Neural cell (in vitro differentiated cells): Measurements from ENCODE around the gene EYA2. TPM values are rescaled to one million over a fixed set of nuclear protein-coding genes. Genes with fewer than 3 reads are reported as not detected.

Source experiments
- H2AFZ ChIP-seq: fragments of 200-600, 300-800 bp; sonication (generic), shearing (Covaris generic); 2 replicates; pipeline ENCODE4 v1.6.0; 2014; ENCODE audit warnings: low read depth, mild to moderate bottlenecking, antibody characterized with exemption, low read length, moderate library complexity
- H3F3A ChIP-seq: fragments of 200-600 bp; shearing (Covaris generic); 2 replicates; pipeline ENCODE4 v1.6.1; 2016; ENCODE audit warnings: mild to moderate bottlenecking, moderate library complexity, mixed read lengths, antibody characterized with exemption, low read length; ENCODE audit not compliant: insufficient read depth, poor library complexity, severe bottlenecking
- H3K27ac ChIP-seq: fragments of 200-600, 300-800 bp; sonication (generic), shearing (Covaris generic); 2 replicates; pipeline ENCODE4 v1.5.1; 2014; ENCODE audit warnings: mild to moderate bottlenecking, low read length, moderate library complexity
- H3K27me3 ChIP-seq: fragments of 300-800, 200-600 bp; sonication (generic), shearing (Covaris generic); 2 replicates; pipeline ENCODE4 v1.6.0; 2014; ENCODE audit warnings: mild to moderate bottlenecking, low read depth, low read length, moderate library complexity; ENCODE audit not compliant: insufficient read depth
- H3K36me3 ChIP-seq: fragments of 300-800, 200-600 bp; sonication (generic), shearing (Covaris generic); 2 replicates; pipeline ENCODE4 v1.5.1; 2014; ENCODE audit warnings: mild to moderate bottlenecking, antibody characterized with exemption, low read length, moderate library complexity; ENCODE audit not compliant: insufficient read depth
- H3K4me2 ChIP-seq: fragments of 300-800, 200-600 bp; sonication (generic), shearing (Covaris generic); 2 replicates; pipeline ENCODE4 v1.6.0; 2014; ENCODE audit warnings: mild to moderate bottlenecking, low read length
- H3K4me3 ChIP-seq: fragments of 300-800, 200-600 bp; sonication (generic), shearing (Covaris generic); 2 replicates; pipeline ENCODE4 v1.5.1; 2014; ENCODE audit warnings: mild to moderate bottlenecking, low read length, moderate library complexity
- H3K79me2 ChIP-seq: fragments of 200-600 bp; shearing (Covaris generic); replicated peaks from 2 replicates; pipeline ENCODE4 v1.6.0; 2014; ENCODE audit warnings: mild to moderate bottlenecking, low read length, moderate library complexity; ENCODE audit not compliant: insufficient read depth
- H3K9ac ChIP-seq: fragments of 300-800, 200-600 bp; sonication (generic), shearing (Covaris generic); 2 replicates; pipeline ENCODE4 v1.6.1; 2016; ENCODE audit warnings: mild to moderate bottlenecking, low read length, mixed read lengths
- H3K9me2 ChIP-seq: fragments of 200-600 bp; shearing (Covaris generic); 2 replicates; pipeline ENCODE4 v1.6.1; 2016; ENCODE audit warnings: mild to moderate bottlenecking, low read length, mixed read lengths; ENCODE audit not compliant: insufficient read depth
- H3K9me3 ChIP-seq: fragments of 200-600, 300-800 bp; sonication (generic), shearing (Covaris generic); 2 replicates; pipeline ENCODE4 v1.6.1; 2016; ENCODE audit warnings: mild to moderate bottlenecking, mixed run types, low read length, moderate library complexity, mixed read lengths
- H4K20me1 ChIP-seq: fragments of 200-600 bp; shearing (Covaris generic); 2 replicates; pipeline ENCODE4 v1.6.1; 2016; ENCODE audit warnings: mild to moderate bottlenecking, mixed run types; ENCODE audit not compliant: insufficient read depth
- EP300 ChIP-seq: fragments of 450-650 bp; conservative IDR thresholded peaks from 2 replicates; pipeline ENCODE4 v1.6.1; 2014; ENCODE audit warnings: antibody characterized with exemption, mild to moderate bottlenecking, moderate library complexity; ENCODE audit not compliant: poor library complexity, severe bottlenecking
- EZH2 ChIP-seq: fragments of 200-600, 300-800 bp; shearing (Covaris generic), sonication (generic); IDR thresholded peaks from 2 replicates; pipeline ENCODE4 v1.6.1; 2014; ENCODE audit warnings: antibody characterized with exemption, low read length, borderline replicate concordance, mild to moderate bottlenecking; ENCODE audit not compliant: insufficient read depth, poor library complexity, severe bottlenecking
- MXI1 ChIP-seq: fragments of 450-650 bp; conservative IDR thresholded peaks from 2 replicates; pipeline ENCODE4 v1.6.1; 2014; ENCODE audit warnings: antibody characterized with exemption, mild to moderate bottlenecking; ENCODE audit not compliant: poor library complexity, severe bottlenecking
- POLR2AphosphoS5 ChIP-seq: IDR thresholded peaks from 2 replicates; pipeline ENCODE4 v1.6.1; 2012
- RAD21 ChIP-seq: fragments of 450-650 bp; conservative IDR thresholded peaks from 2 replicates; pipeline ENCODE4 v1.6.1; 2014; ENCODE audit warnings: antibody characterized with exemption, mild to moderate bottlenecking, moderate library complexity
- SMC3 ChIP-seq: fragments of 450-650 bp; conservative IDR thresholded peaks from 2 replicates; pipeline ENCODE4 v1.6.1; 2014; ENCODE audit warnings: antibody characterized with exemption, mild to moderate bottlenecking, moderate library complexity; ENCODE audit not compliant: poor library complexity
- TAF1 ChIP-seq: IDR thresholded peaks from 2 replicates; pipeline ENCODE4 v1.6.1; 2012; ENCODE audit warnings: low read depth
- polyA plus RNA-seq: library from polyadenylated mRNA; depleted of rRNA; stranded (reverse); fragments of >200 nt; gene quantifications from 2 replicates; pipeline ENCODE4 v1.2.3, GENCODE V29; 2014
- TF ChIP-seq, protein P1 (sequence below): IDR thresholded peaks from 2 replicates; pipeline ENCODE4 v1.6.1; 2012; ENCODE audit warnings: borderline replicate concordance
- TF ChIP-seq, protein P2 (sequence below): fragments of 450-650 bp; IDR thresholded peaks from 2 replicates; pipeline ENCODE4 v1.5.1; 2014; ENCODE audit warnings: antibody characterized with exemption, mild to moderate bottlenecking, moderate library complexity; ENCODE audit not compliant: poor library complexity, severe bottlenecking

Gene EYA2
- polyA plus RNA-seq, 1 donor from 2014 or later: 0.88 TPM

- H3K27ac ChIP-seq: no peak overlapping the region
- no peaks in the 10 kb centered on the region for H3K27me3 ChIP-seq
- no peaks in the 10 kb centered on the region for H3K36me3 ChIP-seq
- H3K9ac ChIP-seq: no peak overlapping the region
- no peaks in the 10 kb centered on the region for H3F3A ChIP-seq
- H3K4me3 ChIP-seq: no peak overlapping the region
- no peak overlapping the region for H2AFZ ChIP-seq
- H4K20me1 ChIP-seq: no peaks in the 10 kb centered on the region
- TF ChIP-seq EP300 (no peak), TAF1 (no peak), MXI1 (no peak)
- TF ChIP-seq, protein P1, sequence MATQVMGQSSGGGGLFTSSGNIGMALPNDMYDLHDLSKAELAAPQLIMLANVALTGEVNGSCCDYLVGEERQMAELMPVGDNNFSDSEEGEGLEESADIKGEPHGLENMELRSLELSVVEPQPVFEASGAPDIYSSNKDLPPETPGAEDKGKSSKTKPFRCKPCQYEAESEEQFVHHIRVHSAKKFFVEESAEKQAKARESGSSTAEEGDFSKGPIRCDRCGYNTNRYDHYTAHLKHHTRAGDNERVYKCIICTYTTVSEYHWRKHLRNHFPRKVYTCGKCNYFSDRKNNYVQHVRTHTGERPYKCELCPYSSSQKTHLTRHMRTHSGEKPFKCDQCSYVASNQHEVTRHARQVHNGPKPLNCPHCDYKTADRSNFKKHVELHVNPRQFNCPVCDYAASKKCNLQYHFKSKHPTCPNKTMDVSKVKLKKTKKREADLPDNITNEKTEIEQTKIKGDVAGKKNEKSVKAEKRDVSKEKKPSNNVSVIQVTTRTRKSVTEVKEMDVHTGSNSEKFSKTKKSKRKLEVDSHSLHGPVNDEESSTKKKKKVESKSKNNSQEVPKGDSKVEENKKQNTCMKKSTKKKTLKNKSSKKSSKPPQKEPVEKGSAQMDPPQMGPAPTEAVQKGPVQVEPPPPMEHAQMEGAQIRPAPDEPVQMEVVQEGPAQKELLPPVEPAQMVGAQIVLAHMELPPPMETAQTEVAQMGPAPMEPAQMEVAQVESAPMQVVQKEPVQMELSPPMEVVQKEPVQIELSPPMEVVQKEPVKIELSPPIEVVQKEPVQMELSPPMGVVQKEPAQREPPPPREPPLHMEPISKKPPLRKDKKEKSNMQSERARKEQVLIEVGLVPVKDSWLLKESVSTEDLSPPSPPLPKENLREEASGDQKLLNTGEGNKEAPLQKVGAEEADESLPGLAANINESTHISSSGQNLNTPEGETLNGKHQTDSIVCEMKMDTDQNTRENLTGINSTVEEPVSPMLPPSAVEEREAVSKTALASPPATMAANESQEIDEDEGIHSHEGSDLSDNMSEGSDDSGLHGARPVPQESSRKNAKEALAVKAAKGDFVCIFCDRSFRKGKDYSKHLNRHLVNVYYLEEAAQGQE: no peak
- H3K9me2 ChIP-seq: no peaks in the 10 kb centered on the region
- no peaks in the 10 kb centered on the region for H3K79me2 ChIP-seq
- H3K9me3 ChIP-seq: no peaks in the 10 kb centered on the region
- H3K4me2 ChIP-seq: no peak overlapping the region
Observed at GRCh38 chr20:46965477-46965876, 70.8 kb downstream of the EYA2 start.

DNA sequence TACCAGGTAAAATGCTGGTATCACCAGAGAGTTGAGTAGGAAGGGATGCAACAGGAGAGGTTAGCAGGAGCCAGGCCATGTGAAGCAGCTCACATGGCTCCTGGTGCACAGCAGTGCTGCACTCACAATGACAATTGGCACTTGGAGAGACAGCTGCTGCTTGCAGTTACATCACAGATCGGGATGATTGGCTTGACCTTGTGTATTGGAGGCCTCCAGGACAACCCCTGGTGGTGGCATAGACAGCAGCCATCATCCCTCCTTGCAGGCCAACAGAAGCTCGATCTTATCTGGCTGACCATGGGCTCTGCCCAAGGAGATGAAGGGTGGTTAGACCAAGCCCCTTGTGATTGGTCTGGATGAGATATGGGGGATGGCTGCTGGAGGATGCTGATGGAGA, 73.0 kb downstream of the EYA2 start:
- Histone ChIP-seq H3K27me3 (no peaks in the 10 kb centered on the region), H2AFZ (no peak overlapping the region), H4K20me1 (no peaks in the 10 kb centered on the region), H3K4me2 (no peak overlapping the region), H3K9me3 (no peaks in the 10 kb centered on the region), H3K36me3 (no peaks in the 10 kb centered on the region), H3K9ac (no peak overlapping the region), H3K27ac (no peak overlapping the region), H3F3A (no peaks in the 10 kb centered on the region), H3K9me2 (no peaks in the 10 kb centered on the region), H3K4me3 (no peak overlapping the region), H3K79me2 (no peaks in the 10 kb centered on the region)
- TF ChIP-seq, protein P2, sequence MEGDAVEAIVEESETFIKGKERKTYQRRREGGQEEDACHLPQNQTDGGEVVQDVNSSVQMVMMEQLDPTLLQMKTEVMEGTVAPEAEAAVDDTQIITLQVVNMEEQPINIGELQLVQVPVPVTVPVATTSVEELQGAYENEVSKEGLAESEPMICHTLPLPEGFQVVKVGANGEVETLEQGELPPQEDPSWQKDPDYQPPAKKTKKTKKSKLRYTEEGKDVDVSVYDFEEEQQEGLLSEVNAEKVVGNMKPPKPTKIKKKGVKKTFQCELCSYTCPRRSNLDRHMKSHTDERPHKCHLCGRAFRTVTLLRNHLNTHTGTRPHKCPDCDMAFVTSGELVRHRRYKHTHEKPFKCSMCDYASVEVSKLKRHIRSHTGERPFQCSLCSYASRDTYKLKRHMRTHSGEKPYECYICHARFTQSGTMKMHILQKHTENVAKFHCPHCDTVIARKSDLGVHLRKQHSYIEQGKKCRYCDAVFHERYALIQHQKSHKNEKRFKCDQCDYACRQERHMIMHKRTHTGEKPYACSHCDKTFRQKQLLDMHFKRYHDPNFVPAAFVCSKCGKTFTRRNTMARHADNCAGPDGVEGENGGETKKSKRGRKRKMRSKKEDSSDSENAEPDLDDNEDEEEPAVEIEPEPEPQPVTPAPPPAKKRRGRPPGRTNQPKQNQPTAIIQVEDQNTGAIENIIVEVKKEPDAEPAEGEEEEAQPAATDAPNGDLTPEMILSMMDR: no peak
- no peak for TF ChIP-seq MXI1
- no peak for TF ChIP-seq TAF1
- TF ChIP-seq EP300: no peak
- TF ChIP-seq, protein P1: no peak
- no peak for TF ChIP-seq EZH2
- no peak for TF ChIP-seq RAD21
- no peak for TF ChIP-seq POLR2AphosphoS5
- no peak for TF ChIP-seq SMC3
